IMR-90 (cell line): ENCODE results near the gene LAG3. TPM values are rescaled to one million over a fixed set of nuclear protein-coding genes. Genes with fewer than 3 reads are reported as not detected.

Source experiments
- ATAC-seq: fragments of 200-7000 bp; cut with Tn5 transposase; 2 replicates; pipeline ENCODE4 v1.9.1; 2020; ENCODE audit warnings: low read depth, mild to moderate bottlenecking, moderate library complexity
- BruUV-seq: library from RNA; stranded (reverse); fragments of 400-500 nt; replicated peaks from 2 replicates; lab custom pipeline; 2021; lab: Mats Ljungman, UMichigan
- CTCF ChIA-PET: fragments of 300-600 bp; formaldehyde crosslinking; extraction: SDS; loops from one replicate; lab custom pipeline; 2021; ENCODE audit warnings: antibody characterized with exemption; lab: Yijun Ruan, JAX
- POLR2A ChIA-PET: fragments of 300-600 bp; sonication (Branson Sonifier 250); formaldehyde crosslinking; loops from one replicate; lab custom pipeline; 2022; ENCODE audit warnings: antibody characterized with exemption; ENCODE audit not compliant: unreplicated experiment; lab: Charles Lee
- DNase-seq: peaks from one replicate; pipeline ENCODE4 v3.0.0; 2013
- H2AFZ ChIP-seq: replicated peaks from 2 replicates; pipeline ENCODE3; 2013; ENCODE audit warnings: low read length, mild to moderate bottlenecking; ENCODE audit not compliant: poor library complexity
- H2AK5ac ChIP-seq: 2 replicates; pipeline ENCODE4 v1.6.1; 2013; ENCODE audit warnings: low read depth, low read length, inconsistent platforms
- H2AK9ac ChIP-seq: replicated peaks from 2 replicates; pipeline ENCODE3; 2013; ENCODE audit warnings: mild to moderate bottlenecking, low read depth, low read length, moderate library complexity; ENCODE audit not compliant: poor library complexity
- H2BK120ac ChIP-seq: 2 replicates; pipeline ENCODE4 v1.6.1; 2013; ENCODE audit warnings: low read depth, low read length, inconsistent platforms
- H2BK15ac ChIP-seq: 3 replicates; pipeline ENCODE4 v1.6.1; 2013; ENCODE audit warnings: low read depth, low read length, inconsistent platforms
- H2BK20ac ChIP-seq: 2 replicates; pipeline ENCODE4 v1.6.1; 2013; ENCODE audit warnings: low read depth, mild to moderate bottlenecking, inconsistent platforms, low read length, moderate library complexity
- H2BK5ac ChIP-seq: 2 replicates; pipeline ENCODE4 v1.6.1; 2013; ENCODE audit warnings: mild to moderate bottlenecking, low read depth, low read length, inconsistent platforms; ENCODE audit not compliant: poor library complexity, severe bottlenecking
- H3K14ac ChIP-seq: replicated peaks from 2 replicates; pipeline ENCODE4 v1.6.1; 2013; ENCODE audit warnings: low read depth, low read length, inconsistent platforms
- H3K18ac ChIP-seq: 2 replicates; pipeline ENCODE4 v1.6.1; 2013; ENCODE audit warnings: low read depth, low read length, control low read depth
- H3K23ac ChIP-seq: 2 replicates; pipeline ENCODE4 v1.6.1; 2013; ENCODE audit warnings: low read depth, low read length, inconsistent platforms
- H3K27ac ChIP-seq: 2 replicates; pipeline ENCODE4 v1.5.1; 2013; ENCODE audit warnings: mild to moderate bottlenecking, control low read depth, low read length; ENCODE audit not compliant: insufficient read depth
- H3K27me3 ChIP-seq: 2 replicates; pipeline ENCODE4 v1.6.1; 2013; ENCODE audit warnings: low read length; ENCODE audit not compliant: control insufficient read depth, insufficient read depth
- H3K36me3 ChIP-seq: 2 replicates; pipeline ENCODE4 v1.6.1; 2013; ENCODE audit warnings: low read length, mixed read lengths; ENCODE audit not compliant: control insufficient read depth, insufficient read depth
- H3K4ac ChIP-seq: 2 replicates; pipeline ENCODE4 v1.6.1; 2013; ENCODE audit warnings: low read depth, low read length, inconsistent platforms
- H3K4me1 ChIP-seq: 2 replicates; pipeline ENCODE4 v1.6.1; 2013; ENCODE audit warnings: low read length, mixed read lengths; ENCODE audit not compliant: control insufficient read depth, insufficient read depth
- H3K4me2 ChIP-seq: 2 replicates; pipeline ENCODE4 v1.6.1; 2013; ENCODE audit warnings: low read depth, mild to moderate bottlenecking, control low read depth, low read length, moderate library complexity
- H3K4me3 ChIP-seq: 2 replicates; pipeline ENCODE4 v1.5.1; 2013; ENCODE audit warnings: low read depth, mild to moderate bottlenecking, control low read depth, low read length, moderate library complexity; ENCODE audit not compliant: insufficient read depth
- H3K56ac ChIP-seq: 2 replicates; pipeline ENCODE4 v1.6.1; 2013; ENCODE audit warnings: low read length, inconsistent platforms; ENCODE audit not compliant: insufficient read depth; ENCODE audit errors: extremely low read depth
- H3K79me1 ChIP-seq, 2 experiments: 2 replicates each; pipeline ENCODE4 v1.6.1; 2013; ENCODE audit warnings: low read length in 2 of 2, inconsistent platforms in 1 of 2, low read depth in 1 of 2
- H3K9ac ChIP-seq: 2 replicates; pipeline ENCODE4 v1.6.1; 2013; ENCODE audit warnings: low read depth, low read length, control low read depth
- H3K9me1 ChIP-seq: 2 replicates; pipeline ENCODE4 v1.6.1; 2013; ENCODE audit warnings: low read length, inconsistent platforms; ENCODE audit not compliant: insufficient read depth
- H3K9me3 ChIP-seq: 2 replicates; pipeline ENCODE4 v1.6.1; 2013; ENCODE audit warnings: low read length; ENCODE audit not compliant: control insufficient read depth, insufficient read depth
- H4K20me1 ChIP-seq: 2 replicates; pipeline ENCODE4 v1.6.1; 2013; ENCODE audit warnings: low read length, inconsistent platforms; ENCODE audit not compliant: insufficient read depth
- H4K5ac ChIP-seq: 2 replicates; pipeline ENCODE4 v1.6.1; 2013; ENCODE audit warnings: mild to moderate bottlenecking, low read depth, low read length, control low read depth
- H4K8ac ChIP-seq, 2 experiments: 2 replicates each; pipeline ENCODE4 v1.6.1; 2013; ENCODE audit warnings: low read depth in 2 of 2, low read length in 2 of 2, control low read depth in 1 of 2, inconsistent platforms in 1 of 2
- H4K91ac ChIP-seq: 2 replicates; pipeline ENCODE4 v1.6.1; 2013; ENCODE audit warnings: low read depth, low read length, inconsistent platforms; ENCODE audit not compliant: insufficient read depth
- BHLHE40 ChIP-seq: fragments of 150-350 bp; IDR thresholded peaks from 2 replicates; pipeline ENCODE4 v1.6.1; 2016; ENCODE audit warnings: mild to moderate bottlenecking, low read depth, low read length
- CEBPB ChIP-seq: IDR thresholded peaks from 2 replicates; pipeline ENCODE4 v1.6.1; 2012; ENCODE audit warnings: low read depth, low read length, improper control_type of control experiment
- CHD1 ChIP-seq: IDR thresholded peaks from 2 replicates; pipeline ENCODE4 v1.6.1; 2012; ENCODE audit warnings: low read depth, low read length, improper control_type of control experiment
- CTCF ChIP-seq: conservative IDR thresholded peaks from 2 replicates; pipeline ENCODE4 v1.5.1; 2012; ENCODE audit warnings: mild to moderate bottlenecking, low read depth, low read length, improper control_type of control experiment
- FOS ChIP-seq: fragments of 150-350 bp; IDR thresholded peaks from 2 replicates; pipeline ENCODE4 v1.6.1; 2016; ENCODE audit warnings: low read depth, low read length
- MAFK ChIP-seq: IDR thresholded peaks from 2 replicates; pipeline ENCODE4 v1.6.1; 2012; ENCODE audit warnings: low read depth, low read length, improper control_type of control experiment
- MAZ ChIP-seq: IDR thresholded peaks from 2 replicates; pipeline ENCODE4 v1.6.1; 2012; ENCODE audit warnings: low read depth, mild to moderate bottlenecking, low read length, improper control_type of control experiment, moderate library complexity, borderline replicate concordance
- NFE2L2 ChIP-seq: fragments of 150-350 bp; IDR thresholded peaks from 2 replicates; pipeline ENCODE4 v1.6.1; 2016; ENCODE audit warnings: low read depth, mild to moderate bottlenecking, low read length
- POLR2A ChIP-seq: IDR thresholded peaks from 2 replicates; pipeline ENCODE4 v1.6.1; 2012; ENCODE audit warnings: mild to moderate bottlenecking, low read depth, low read length
- RAD21 ChIP-seq: IDR thresholded peaks from 2 replicates; pipeline ENCODE4 v1.6.1; 2012; ENCODE audit warnings: low read length, improper control_type of control experiment
- RCOR1 ChIP-seq: IDR thresholded peaks from 2 replicates; pipeline ENCODE4 v1.6.1; 2012; ENCODE audit warnings: mild to moderate bottlenecking, low read length, improper control_type of control experiment; ENCODE audit not compliant: insufficient replicate concordance
- RFX5 ChIP-seq: IDR thresholded peaks from 2 replicates; pipeline ENCODE4 v1.8.0; 2012; ENCODE audit warnings: low read depth, mild to moderate bottlenecking, low read length, moderate library complexity
- USF2 ChIP-seq: fragments of 150-350 bp; IDR thresholded peaks from 2 replicates; pipeline ENCODE4 v1.6.1; 2017; ENCODE audit warnings: mild to moderate bottlenecking, antibody characterized with exemption, low read length, low read depth
- WGBS, 2 experiments: methylation state at CpG; one replicate each; pipeline versions ENCODE4 v1.1.5 to v1.1.7; 2013; ENCODE audit warnings: missing lambda C conversion rate in 2 of 2; ENCODE audit not compliant: insufficient read length in 1 of 2; ENCODE audit errors: extremely low coverage in 2 of 2; 5-methylcytosine and 5-hydroxymethylcytosine counted together
- dilution Hi-C: fragments of 300-500 bp; cut with HindIII; formaldehyde crosslinking; loops from one replicate; pipeline ENCODE4 v1.14.3; 2018; ENCODE audit warnings: low sequenced_read_pairs; ENCODE audit not compliant: unreplicated experiment
- in situ Hi-C: fragments of 300-500 bp; cut with MboI; formaldehyde crosslinking; loops from 3 replicates; pipeline ENCODE4 v1.14.3; 2019; ENCODE audit warnings: low sequenced_read_pairs, inconsistent platforms, mixed read lengths
- intact Hi-C: fragments of 100-400 bp; cut with micrococcal nuclease; formaldehyde crosslinking; loops from 2 replicates; pipeline ENCODE4 v1.10.0; 2022
- polyA plus RNA-seq, 3 experiments: library from polyadenylated mRNA; depleted of rRNA; stranded (reverse); fragments of >200 nt; gene quantifications; 2 replicates each; pipeline ENCODE4 v1.2.3, GENCODE V29; 2012; ENCODE audit warnings: low replicate concordance in 1 of 3
- total RNA-seq: library from RNA; depleted of rRNA; stranded (reverse); fragments of >200 nt; gene quantifications from 2 replicates; pipeline ENCODE4 v1.2.3, GENCODE V29; 2012
- TF ChIP-seq, protein P1 (sequence below): fragments of 150-350 bp; IDR thresholded peaks from 2 replicates; pipeline ENCODE4 v1.6.1; 2016; ENCODE audit warnings: low read depth, mild to moderate bottlenecking, low read length, moderate library complexity, borderline replicate concordance

The LAG3 gene
- total and polyA plus RNA-seq, 2 of the 4 experiments (the other 2 are of a cell fraction), result 0.41 TPM; not detected in 1

DNA sequence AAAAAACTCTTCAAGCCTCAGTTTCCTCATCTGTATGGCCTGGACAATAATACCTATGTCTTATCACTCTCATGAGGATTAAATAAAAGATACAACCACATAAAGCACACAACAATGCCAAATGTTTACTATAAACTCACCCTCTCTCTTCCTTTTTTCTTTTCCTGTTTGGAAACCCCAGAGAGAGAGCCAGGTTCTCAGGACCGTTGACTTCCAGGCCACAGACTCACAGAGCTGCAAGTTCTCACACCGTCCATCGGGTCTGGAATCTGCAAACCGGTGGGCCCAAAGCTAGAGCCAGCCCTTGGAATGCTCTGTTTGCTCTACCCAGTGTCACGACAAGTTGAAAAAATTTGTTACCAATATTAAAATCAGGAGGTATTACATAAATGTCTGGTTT lies 12.4 kb downstream of the LAG3 start:
- no peak overlapping the region for H2AFZ ChIP-seq
- no peak overlapping the region for H4K91ac ChIP-seq
- H2AK9ac ChIP-seq, result no peak overlapping the region
- H2AK5ac ChIP-seq, result no peak overlapping the region
- no peak overlapping the region for H4K8ac ChIP-seq
- no peak overlapping the region for H3K23ac ChIP-seq
- WGBS, 2 experiments, result no CpG with 5 or more reads among the region's 5 CpGs
- no peak for DNase-seq
- no peak overlapping the region for H3K14ac ChIP-seq
- H3K4me1 ChIP-seq, result peaks cover 6% of the 10 kb centered on the region
- H3K4ac ChIP-seq, result no peak overlapping the region
- dilution Hi-C loops, result no loop called here
- BruUV-seq, result no TSS peak
- CTCF ChIA-PET, result interaction anchor here (0.5 to 0.9 kb wide), 3 partner anchors 8 to 51 kb away, joined by 3 read pairs; no protein-coding TSS in a partner anchor
- H3K9ac ChIP-seq, result no peak overlapping the region
- ATAC-seq, result no peak
- intact Hi-C loops, result no loop called here
- H3K18ac ChIP-seq, result no peak overlapping the region
- no peaks in the 10 kb centered on the region for H3K9me3 ChIP-seq
- H3K56ac ChIP-seq, result no peak overlapping the region
- TF ChIP-seq MAZ (no peak), MAFK (no peak), RAD21 (no peak), RFX5 (no peak), RCOR1 (no peak), FOS (no peak), USF2 (no peak), BHLHE40 (no peak), CTCF (no peak), NFE2L2 (no peak), CEBPB (no peak), CHD1 (no peak), POLR2A (no peak)
- TF ChIP-seq, protein P1, sequence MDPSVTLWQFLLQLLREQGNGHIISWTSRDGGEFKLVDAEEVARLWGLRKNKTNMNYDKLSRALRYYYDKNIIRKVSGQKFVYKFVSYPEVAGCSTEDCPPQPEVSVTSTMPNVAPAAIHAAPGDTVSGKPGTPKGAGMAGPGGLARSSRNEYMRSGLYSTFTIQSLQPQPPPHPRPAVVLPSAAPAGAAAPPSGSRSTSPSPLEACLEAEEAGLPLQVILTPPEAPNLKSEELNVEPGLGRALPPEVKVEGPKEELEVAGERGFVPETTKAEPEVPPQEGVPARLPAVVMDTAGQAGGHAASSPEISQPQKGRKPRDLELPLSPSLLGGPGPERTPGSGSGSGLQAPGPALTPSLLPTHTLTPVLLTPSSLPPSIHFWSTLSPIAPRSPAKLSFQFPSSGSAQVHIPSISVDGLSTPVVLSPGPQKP, result no peak
- H2BK15ac ChIP-seq, result no peak overlapping the region
- H2BK5ac ChIP-seq, result no peak overlapping the region
- no peak overlapping the region for H3K4me3 ChIP-seq
- no peak overlapping the region for H2BK20ac ChIP-seq
- POLR2A ChIA-PET, result no interaction called here
- H3K27me3 ChIP-seq, result no peaks in the 10 kb centered on the region
- no peak overlapping the region for H3K27ac ChIP-seq
- no peak overlapping the region for H3K4me2 ChIP-seq
- H3K9me1 ChIP-seq, result peaks cover 8% of the 10 kb centered on the region; the same call in 1 of the 2 replicates
- peaks cover 0 to 3% of the 10 kb centered on the region in 2 experiments; a peak in 1 of 4 replicates for H3K79me1 ChIP-seq
- H4K20me1 ChIP-seq, result no peaks in the 10 kb centered on the region
- no peaks in the 10 kb centered on the region for H3K36me3 ChIP-seq
- no peak overlapping the region for H4K5ac ChIP-seq
- in situ Hi-C loops, result no loop called here
- no peak overlapping the region for H2BK120ac ChIP-seq
